Uterus (tissue), 2 donors: Measurements from ENCODE around the gene USP20.

Source experiments
- CTCF ChIP-seq, 4 experiments: fragments of 200-600 bp in 2 of 4; fragments of 450-650 bp in 2 of 4; sonication (generic) in 2 of 4; IDR thresholded peaks; one replicate each; pipeline ENCODE4 v1.5.1; 2016 to 2019; ENCODE audit warnings: antibody characterized with exemption in 4 of 4, mild to moderate bottlenecking in 2 of 4, moderate library complexity in 1 of 4
- POLR2A ChIP-seq, 2 donors: fragments of 450-650 bp; IDR thresholded peaks; one replicate each; pipeline ENCODE4 v1.6.1; 2016; ENCODE audit warnings: antibody characterized with exemption in 2 of 2, mild to moderate bottlenecking in 1 of 2, moderate library complexity in 1 of 2

- no peak for TF ChIP-seq CTCF (IDR thresholded peaks at IDR 0.05)
- no peak for TF ChIP-seq POLR2A (IDR thresholded peaks at IDR 0.05)
Measured at GRCh38 chr9:129889941-129890717, 54.9 kb downstream of the USP20 start.
